Ishikawa (cell line): ENCODE measurements around the gene UQCRH.

Experiments
- CEBPB ChIP-seq: IDR thresholded peaks from 2 replicates; pipeline ENCODE4 v1.6.1; 2012
- EP300 ChIP-seq: IDR thresholded peaks from 2 replicates; pipeline ENCODE4 v1.6.1; 2012; ENCODE audit warnings: borderline replicate concordance
- NFIC ChIP-seq: IDR thresholded peaks from 2 replicates; pipeline ENCODE4 v1.6.1; 2012
- RAD21 ChIP-seq: IDR thresholded peaks from 2 replicates; pipeline ENCODE4 v1.6.1; 2012; ENCODE audit warnings: low read depth
- TEAD4 ChIP-seq: IDR thresholded peaks from 2 replicates; pipeline ENCODE4 v1.6.1; 2012
- ZBTB7A ChIP-seq: IDR thresholded peaks from 2 replicates; pipeline ENCODE4 v1.6.1; 2012; ENCODE audit warnings: low read depth

GRCh38 chr1:46254668-46255067, 48.8 kb upstream of the UQCRH start:
- TF ChIP-seq RAD21: no peak
- TF ChIP-seq ZBTB7A: no peak
- TF ChIP-seq TEAD4: no peak
- TF ChIP-seq EP300: no peak
- TF ChIP-seq CEBPB: no peak
- TF ChIP-seq NFIC: no peak
